ENCODE measurements around the gene MFSD12.
A peak's percentile ranks its signal among the peaks of the same experiment; 100 is the strongest.

Gene MFSD12

DNA sequence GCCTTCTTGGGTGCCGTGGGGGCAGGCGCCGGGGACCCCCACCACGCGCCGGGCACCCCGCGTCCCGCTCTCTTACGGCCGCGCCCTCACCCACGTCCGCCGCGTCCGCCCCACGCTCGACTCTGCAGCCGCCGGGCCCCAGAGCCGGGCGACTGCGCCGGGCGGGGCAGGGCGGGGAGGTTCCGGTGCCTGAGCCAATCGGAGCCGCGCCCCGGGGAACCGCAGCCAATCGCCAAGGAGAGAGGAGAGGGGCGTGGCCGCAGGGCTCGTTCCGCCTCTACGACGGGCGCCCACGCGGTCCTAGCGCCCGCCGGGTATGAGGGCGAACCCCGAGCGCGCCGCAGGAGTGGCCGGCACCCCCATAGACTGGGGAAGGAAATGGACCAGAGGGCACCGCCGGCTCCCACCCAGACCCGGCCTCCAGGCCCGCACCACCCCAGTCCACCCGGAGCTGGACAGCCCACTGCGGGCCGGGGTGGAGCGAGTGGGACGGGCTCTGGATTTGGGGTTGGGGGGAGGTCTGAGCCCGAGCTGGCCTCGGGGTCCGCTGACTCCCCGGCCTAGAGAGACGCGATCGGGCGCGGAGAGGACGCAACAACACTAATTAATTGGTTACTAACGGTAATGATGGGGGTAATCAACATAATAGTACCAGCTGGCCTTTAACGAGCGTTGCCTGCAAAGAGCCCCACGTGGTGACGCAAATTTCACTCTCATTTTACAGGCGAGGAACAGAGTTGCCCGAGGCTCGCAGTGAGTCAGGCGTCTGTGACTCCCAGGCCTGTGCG is at the start of gene MFSD12:
Gene MFSD12, minus strand, starts transcription at position 126 of the 788 bp plus-strand sequence. CDS start 183 bp downstream, outside the sequence.
- peak; percentile 78 to 93 for DNase-seq

DNA sequence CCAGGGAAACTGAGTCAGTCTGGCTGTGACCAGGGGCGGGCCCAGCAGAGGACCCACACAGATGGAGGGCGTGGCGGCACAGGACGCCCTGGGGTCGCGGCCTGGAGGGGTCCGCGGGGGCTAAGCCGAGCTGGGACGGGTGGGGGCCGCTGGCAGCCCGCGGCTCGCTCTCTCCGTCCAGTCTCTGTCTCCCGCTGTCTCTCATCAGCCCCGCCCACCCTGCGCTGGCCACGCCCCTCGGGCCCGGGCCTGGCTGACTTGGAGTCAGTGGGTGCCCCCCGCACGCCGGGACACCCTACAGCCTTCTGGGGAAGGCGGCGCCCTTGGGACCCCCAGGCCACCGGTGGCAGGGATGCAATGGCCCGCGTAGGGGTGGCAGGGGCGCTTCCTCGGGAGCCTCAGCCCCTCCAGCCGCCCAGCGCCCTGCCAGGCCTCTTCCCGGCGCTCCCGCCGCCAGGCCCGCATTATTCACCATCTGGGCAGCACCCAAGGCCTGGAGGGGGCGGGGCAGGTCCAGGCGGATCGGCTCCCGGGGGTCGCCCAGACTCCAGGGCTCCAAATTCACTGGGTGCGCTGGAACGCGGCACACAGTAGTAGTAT is 49.4 kb upstream of the MFSD12 start, which contains the start of gene TBXA2R:
Gene TBXA2R, minus strand, starts transcription at position 186 of the 600 bp plus-strand sequence. CDS start 6,241 bp downstream, outside the sequence.
- DNase-seq = peak; percentile 23 to 61

DNA sequence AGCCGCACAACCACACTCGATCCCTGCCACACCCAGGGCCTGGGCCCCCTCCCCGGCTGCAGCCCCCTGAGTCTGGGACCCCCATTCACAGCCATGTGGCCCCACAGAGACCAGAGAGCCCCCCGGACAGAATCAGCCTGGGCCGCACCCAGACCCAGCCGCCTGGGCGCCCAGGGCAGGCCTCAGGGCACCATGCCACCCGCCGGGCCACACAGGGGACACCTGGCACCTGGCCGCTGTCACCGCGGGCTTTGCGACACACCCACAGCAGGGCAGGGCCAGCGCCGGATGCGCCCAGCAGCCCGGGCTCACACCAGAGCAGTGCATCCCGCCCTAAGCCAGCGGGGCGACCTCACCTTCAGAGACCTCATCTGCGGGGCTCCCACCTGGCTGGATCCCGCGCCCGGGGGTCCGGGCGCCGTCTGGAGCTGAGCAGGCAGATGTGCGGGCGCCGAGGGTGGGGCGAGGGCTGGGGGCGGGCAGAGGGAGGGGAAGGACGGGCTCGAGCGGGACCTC is 48.8 kb upstream of the MFSD12 start:
- no peak for DNase-seq

DNA sequence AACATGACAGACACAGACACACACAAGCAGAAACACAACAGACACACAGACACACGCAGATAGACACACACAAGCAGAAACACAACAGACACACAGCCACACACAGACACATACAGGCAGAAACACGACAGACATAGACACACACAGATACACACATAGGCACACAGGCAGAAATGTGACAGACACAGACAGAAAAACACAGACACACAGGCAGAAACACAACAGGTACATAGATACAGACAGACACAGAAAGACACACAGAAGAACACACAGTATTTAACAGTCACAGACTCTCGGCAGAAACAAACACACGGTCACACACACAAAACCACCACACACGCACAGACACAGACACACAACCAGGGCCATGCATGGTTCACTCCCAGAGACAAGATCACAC is 48.4 kb upstream of the MFSD12 start:
- DNase-seq = no peak

DNA sequence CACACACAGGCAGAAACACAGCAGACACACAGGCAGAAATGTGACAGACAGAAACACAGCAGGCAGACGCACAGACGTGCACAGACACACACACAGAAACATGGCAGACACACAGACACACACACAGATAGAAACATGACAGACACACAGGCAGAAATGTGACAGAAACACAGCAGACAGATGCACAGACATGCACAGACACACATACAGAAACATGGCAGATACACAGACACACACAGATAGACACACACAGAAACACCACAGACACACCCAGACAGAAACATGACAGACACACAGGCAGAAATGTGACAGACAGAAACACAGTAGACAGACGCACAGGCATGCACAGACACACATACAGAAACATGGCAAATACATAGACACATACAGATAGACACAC is 48.0 kb upstream of the MFSD12 start:
- DNase-seq = no peak

DNA sequence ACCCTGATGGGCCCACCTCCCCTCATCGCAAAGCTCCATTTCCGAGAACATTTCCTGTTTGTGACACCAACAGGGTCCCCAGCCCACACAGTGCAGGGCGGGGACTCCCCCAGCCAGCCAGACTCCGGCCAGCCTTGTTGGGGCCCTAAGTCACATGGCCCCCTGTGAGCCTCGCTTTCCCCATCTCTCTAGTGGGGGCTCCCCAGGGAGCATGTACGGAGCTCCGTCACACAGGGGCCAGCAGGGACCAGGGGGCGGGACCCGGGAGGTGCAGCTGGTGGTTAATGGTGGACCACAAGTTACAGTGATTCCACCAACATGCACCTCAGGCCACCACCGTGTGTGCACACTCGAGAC is 47.6 kb upstream of the MFSD12 start:
- no peak for DNase-seq

DNA sequence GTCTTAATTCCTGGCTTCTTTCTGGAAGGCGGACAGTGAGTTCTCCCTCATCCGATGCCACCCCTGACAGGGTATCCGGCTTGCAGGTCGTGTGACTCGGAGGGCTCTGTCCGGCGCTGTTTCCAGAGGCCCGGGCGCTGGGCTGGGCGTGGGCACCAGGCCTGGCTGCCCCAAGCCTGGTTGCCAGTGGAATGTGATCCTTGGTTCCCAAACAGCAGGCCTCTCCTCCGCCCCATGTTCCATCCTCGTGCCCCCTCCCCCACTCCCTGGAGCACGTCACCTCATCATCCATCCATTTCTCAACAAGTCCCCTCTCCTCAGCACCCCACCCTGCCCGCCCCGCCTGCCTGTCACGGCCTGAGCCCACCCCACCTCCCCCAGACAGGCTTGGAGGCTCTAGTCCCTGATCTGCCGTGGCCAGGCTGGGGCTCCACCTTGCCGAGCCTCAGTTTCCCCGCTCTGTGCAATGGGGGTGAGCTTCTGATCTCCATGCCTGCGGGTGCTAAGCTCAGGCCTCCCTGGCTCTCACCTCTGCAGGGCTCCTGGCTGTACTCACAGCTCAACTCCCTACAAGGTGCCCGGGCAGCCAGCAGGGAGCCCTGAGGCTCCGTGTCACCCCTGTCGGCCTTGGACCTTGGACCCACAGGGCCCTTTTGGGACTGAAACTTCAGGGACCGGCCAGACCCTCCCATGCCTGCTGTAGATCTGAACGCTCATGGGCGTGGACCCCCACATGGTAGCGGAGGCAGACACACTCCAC is 47.0 kb upstream of the MFSD12 start:
- no peak for DNase-seq

DNA sequence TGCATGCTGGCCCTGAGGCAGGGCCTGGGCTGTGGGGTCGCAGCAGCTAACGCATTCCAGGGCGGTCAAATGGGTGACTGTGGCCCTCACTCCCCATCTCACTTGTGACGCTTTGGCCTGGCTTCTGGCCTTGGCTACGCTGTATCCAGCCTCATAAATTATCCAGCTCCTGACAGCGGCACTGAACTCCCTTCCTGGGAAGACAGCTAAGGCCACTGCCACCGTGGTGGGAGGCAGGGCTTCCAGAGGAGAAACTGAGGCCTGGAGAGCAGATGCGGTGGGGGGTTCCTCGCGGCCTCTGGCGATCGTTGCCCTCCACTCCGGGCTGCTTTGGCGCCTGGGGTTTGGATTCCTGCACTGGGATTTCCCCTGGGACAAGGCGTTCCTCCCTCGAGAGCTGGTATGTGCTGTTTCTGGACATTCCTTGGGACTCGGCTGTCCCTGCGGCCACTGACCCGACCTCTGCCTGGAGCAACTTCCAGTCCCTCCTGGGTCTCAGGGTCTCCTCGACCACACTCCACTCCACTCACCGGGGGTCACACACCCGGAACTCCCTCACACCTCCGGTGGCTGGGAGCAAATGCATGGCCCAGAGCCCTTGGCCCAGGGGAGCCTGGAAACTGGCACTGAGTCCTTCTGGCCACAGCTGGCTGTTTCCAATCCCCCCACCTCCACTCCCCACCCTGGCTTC is 45.9 kb upstream of the MFSD12 start:
- DNase-seq = no peak

DNA sequence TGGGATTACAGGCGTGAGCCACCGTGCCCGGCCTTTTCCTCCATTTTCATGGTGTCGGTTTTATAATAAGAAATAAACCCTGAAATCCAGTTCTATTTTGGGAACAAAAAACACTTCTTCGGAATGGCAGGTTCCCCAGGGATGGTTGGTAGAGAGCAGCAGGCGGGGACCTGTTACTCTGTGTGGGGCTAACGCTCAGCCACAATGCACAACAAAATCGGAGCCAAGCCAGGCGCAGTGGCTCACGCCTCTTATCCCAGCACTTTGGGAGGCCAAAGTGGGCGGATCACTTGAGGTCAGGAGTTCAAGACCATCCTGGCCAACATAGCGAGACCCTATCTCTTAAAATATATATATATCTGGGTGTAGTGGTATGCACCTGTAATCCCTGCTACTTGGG is 43.6 kb upstream of the MFSD12 start:
- no peak for DNase-seq

DNA sequence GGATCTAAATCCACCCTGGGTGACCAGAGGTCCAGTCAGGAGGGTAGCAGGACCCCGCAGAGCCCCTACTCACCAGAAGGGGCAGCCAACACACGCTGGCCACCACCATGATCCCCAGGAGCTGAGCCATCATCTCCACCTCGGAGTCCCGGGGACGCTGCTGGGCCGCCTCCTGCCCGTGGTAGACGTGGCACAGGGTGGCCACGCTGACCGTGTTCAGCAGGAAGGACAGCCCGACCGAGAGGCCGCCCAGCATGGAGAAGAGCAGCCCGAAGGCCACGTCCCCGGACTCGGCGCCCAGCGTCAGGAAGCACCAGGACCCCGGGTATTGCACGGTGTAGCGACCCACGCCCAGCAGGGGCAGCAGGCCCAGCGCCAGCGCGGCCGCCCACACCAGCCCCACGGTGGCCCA is 42.4 kb upstream of the MFSD12 start:
- no peak for DNase-seq

DNA sequence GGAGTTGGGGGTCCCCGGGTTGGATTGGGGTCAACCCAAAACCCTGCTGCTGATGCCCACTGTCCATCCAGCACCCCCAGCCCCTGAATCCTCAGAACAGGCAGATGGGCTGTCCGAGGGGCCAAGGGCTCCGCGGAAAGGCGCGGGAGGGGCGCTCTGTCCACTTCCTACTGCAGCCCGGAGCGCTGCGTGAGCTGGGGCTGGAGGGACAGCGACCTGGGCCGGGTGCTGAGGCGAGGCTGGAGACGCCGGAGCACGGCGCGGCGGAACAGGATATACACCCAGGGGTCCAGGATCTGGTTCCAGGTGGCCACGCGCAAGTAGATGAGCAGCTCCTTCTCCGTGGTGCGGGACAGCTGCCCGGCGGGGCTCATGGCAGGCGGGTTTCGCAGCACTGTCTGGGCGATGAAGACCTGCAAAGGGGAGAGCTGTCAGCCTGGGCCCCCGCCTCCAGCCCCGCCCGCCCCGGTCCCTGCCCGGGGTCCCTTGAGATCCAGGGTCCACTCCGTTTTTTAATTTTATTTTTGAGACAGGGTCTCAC is 38.2 kb upstream of the MFSD12 start:
- no peak for DNase-seq

DNA sequence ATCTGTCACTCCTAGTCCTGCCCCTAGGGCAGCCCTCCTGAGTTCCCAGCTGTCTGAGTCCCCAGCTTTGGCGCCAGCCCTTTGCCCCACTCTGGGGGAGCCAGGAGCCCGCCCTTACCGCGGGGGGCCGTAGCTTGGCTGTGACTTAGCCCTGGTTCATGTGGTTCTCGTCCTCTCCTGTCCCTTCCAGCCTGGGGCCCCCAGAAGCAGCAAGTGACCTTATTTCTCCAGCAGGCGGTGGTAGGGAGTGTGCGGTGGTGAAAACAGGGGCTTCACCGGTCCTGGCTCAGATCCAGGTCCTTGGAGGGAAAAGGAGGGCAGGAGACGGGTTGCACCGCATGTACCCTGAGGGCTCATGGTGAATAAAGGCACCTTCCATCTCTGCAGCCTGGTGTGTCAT is 35.8 kb upstream of the MFSD12 start:
- no peak for DNase-seq

DNA sequence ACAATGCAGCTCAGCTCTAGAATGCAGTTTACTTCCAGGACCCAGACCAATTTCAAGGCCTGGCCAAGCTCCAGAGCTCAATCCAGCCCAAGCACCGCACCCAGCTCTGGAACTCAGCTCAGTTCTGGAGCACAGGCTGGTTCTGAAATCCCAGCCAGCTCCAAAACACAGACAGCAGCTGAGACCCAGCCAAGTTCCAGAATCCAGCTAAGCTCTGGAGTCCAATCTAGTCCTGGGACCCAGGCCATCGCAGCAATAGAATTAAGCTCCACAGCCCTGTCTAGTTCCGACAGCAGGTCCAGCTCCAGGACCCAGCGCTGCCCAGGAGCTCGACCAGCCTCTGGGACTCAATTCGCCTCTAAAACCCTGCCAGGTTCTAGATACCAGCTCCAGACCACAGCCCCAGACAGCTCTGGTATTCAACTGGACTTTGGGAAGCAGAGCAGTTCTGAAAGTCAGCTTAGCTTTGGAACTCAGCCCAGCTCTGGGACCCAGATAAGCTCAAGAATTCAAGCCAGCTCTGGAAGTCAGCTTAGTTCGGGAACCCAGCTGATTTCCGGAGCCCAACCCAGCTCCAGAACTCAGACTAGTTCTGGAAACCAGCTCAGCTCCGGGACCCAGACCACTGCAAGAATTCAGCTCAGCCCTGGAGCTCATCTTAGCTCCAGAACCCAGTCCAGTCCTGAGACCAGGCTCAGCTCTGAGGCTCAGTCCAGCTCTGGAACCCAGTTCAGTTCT is 34.7 kb upstream of the MFSD12 start:
- no peak for DNase-seq

DNA sequence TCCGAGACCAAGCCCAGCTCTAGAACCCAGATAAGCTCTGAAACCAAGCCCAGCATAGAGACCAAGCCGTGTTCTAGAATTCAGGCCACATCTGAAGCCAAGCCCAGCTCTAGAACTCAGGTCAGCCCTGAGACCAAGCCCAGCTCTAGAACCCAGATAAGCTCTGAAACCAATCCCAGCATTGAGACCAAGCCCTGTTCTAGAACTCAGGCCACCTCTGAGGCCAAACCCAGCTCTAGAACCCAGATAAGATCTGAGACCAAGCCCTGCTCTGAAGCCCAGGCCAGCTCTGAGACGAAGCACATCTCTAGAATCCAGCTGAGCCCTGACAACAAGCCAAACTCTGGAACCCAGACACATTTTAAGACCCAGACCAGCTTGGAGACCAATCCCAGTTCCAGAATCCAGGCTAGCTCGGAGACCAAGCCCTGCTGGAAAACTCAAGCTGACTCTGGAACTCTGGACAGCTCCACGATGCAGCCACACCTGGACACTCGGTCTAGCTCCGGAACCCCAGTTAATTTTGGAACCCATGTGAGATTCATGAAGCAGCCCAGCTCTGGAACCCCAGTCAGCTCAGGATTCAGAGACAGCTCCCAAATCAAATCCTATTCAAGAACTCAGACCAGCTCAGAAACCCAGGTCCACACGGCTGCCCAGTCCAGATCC is 33.7 kb upstream of the MFSD12 start:
- DNase-seq = no peak

DNA sequence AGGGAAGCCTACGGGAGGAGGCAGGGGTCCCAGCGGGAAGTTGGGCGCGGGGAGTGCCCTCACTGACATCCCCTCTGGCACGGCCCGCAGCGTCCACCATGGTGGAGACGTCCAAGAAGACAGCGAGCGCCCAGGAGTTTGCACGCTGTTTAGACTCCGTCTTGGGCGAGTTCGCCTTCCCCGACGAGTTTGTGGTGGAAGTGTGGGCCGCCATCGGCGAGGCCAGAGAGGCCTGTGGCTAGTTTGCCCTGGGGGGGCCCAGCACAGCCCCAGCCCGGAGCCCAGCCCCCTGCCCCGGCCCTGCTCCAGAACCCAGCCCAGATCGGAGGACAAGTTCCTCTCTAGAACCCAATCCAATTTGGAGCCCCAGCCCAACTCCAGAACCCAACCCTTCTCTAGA is 32.6 kb upstream of the MFSD12 start:
- DNase-seq = no peak

DNA sequence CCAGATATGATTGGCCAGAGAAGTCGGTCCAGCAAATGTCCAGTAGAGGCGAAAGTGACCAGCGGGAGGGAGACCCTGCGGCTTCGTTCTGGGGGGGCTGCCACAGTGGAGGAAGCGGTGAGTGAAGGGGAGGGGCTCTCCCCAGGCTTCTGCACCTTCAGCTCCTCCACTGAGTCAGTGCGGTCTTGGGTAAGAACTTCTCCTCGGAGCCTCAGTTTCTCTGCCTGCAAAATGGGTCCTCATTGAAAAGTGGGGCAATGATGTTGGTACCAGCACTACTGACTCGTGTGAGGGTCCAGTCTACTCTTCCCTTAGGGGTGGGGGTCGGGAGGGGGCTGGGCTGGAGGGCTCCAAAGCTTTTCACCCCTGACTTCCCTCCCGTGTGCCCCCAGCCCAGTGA is 32.1 kb upstream of the MFSD12 start:
- no peak for DNase-seq

DNA sequence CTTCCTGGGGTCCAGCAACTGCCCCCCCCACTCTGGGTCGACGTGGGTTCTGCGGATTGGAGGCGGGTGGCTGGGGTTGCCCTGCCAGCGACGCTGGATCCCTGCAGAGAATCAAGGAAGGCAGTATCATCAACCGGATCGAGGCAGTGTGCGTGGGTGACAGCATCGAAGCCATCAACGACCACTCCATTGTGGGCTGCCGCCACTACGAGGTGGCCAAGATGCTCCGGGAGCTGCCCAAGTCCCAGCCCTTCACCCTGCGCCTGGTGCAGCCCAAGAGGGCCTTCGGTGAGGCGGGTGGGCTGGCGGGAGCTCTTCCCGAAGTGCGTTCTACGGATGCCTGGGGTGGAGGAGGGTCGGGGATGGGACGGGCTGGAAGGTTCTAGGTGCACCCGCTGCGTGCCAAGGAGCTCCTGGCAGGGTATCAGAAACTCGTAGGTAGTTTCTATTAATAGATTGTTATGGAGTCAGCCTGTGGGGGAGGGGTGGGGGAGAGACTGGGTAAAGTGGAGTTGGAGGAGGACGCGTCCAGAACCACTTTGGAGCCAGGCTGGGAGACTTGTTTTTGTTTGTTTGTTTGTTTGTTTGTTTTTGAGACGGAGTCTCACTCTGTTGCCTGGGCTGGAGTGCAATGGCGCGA is 29.4 kb upstream of the MFSD12 start:
- no peak for DNase-seq

DNA sequence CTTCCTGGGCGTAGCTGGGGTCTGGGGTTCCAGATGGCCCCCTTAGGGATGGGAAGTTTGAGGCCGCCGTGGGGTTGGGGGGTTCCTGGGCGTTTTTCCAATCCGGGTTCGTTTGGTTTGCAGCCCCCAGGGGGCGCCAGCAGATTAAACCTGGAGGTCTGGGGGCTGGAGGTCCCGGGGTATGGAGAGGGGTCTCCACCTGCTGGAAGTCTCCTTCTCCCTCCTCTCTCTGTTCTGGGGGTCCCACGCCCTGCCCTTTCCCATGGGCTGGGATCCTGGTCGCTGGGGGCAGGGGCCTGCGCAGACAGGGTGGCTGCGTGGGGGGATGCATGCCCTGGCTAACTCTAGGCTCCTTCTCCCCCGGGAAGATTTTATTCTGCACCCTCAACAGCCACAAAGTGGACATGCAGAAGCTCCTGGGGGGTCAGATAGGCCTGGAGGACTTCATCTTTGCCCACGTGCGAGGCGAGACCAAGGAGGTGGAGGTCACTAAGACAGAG is 28.8 kb upstream of the MFSD12 start:
- peak in 1 of 2 experiments; percentile 55 for DNase-seq

DNA sequence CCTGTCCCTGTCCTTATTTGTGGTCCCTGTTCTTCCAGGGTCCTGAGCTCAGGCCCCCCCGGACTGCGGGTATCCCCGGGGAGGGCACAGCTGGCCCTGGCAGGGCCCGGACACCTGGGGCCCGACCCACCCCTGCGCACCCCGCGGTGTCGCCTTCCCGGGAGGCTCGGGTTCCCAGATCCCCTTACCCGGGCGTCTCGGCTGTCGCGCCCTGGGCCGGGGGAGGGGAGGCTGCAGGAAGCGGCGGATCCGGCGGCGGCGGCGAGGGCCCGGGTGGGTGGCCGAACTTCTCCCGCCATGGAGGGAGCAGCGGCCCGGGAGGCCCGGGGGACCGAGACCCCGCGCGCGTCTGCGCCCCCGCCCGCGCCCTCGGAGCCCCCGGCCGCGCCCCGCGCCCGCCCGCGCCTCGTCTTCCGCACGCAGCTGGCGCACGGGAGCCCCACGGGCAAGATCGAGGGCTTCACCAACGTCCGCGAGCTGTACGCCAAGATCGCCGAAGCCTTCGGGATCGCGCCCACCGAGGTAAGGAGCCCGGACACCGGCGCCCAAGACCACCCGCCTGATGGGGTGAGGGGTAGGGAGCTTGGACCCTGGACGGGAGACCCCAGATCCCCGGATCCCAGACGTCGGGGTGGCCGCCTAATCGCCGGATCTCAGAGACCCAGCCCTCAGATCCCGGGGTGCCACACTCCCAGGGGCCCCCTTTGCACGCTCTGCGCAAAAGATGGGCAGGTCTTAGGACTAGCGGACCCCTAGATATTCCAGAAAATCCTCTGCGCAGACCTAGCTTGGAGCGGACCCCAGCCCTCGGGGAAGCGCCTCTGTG is 28.1 kb upstream of the MFSD12 start, which contains the start of gene GIPC3:
Gene GIPC3, plus strand, starts transcription at position 178 of the 826 bp plus-strand sequence. Its CDS starts 120 bp downstream, at position 298.
- no peak for DNase-seq

Data from NCI-H524 (cell line).